GM12874 (cell line): Measurements from ENCODE around the gene PKNOX2.

Experiments
- TF ChIP-seq, protein P1 (sequence below): IDR thresholded peaks from 2 replicates; pipeline ENCODE4 v1.5.1; 2011; ENCODE audit warnings: low read depth, mild to moderate bottlenecking, control low read depth, low read length, moderate library complexity; ENCODE audit not compliant: insufficient read depth

Gene PKNOX2

DNA sequence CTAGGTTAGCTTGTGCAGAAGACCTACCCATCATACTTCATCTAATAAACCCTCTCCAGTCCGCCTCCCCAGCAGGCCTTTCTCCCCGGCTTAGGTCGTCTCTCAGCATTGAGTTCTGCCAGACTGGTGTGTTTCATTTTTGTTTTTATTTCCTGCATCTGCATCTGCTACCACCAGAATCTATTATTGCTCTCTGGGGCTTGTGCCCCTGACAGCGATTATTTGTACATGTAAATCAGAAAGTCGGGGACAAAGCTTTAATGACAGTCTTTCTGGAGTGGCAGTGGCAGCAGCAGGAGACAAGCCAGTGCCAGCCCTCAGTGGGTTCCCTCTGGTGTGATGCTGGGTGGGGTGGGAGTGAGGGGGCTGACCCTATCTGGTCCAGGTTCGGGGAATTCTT, 127.5 kb downstream of the PKNOX2 start:
- TF ChIP-seq, protein P1, sequence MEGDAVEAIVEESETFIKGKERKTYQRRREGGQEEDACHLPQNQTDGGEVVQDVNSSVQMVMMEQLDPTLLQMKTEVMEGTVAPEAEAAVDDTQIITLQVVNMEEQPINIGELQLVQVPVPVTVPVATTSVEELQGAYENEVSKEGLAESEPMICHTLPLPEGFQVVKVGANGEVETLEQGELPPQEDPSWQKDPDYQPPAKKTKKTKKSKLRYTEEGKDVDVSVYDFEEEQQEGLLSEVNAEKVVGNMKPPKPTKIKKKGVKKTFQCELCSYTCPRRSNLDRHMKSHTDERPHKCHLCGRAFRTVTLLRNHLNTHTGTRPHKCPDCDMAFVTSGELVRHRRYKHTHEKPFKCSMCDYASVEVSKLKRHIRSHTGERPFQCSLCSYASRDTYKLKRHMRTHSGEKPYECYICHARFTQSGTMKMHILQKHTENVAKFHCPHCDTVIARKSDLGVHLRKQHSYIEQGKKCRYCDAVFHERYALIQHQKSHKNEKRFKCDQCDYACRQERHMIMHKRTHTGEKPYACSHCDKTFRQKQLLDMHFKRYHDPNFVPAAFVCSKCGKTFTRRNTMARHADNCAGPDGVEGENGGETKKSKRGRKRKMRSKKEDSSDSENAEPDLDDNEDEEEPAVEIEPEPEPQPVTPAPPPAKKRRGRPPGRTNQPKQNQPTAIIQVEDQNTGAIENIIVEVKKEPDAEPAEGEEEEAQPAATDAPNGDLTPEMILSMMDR, result no peak

DNA sequence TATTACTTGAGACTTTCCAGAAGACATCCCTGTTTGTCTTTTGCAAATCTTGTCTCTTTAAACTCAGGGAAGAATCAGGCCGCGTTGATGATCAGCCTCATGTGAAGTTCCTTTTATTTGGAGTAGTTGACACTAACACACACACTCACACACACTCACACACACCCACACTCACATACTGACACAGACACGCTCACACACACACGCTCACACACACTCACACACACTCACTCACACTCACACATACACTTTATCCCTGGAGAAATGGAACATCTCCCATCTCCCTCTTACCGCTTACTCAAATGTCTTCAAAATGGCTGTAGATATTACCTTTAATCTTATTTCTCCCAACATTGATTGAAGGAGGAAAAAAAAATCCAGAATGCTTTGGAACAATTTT, 129.0 kb downstream of the PKNOX2 start:
- TF ChIP-seq, protein P1, result no peak

DNA sequence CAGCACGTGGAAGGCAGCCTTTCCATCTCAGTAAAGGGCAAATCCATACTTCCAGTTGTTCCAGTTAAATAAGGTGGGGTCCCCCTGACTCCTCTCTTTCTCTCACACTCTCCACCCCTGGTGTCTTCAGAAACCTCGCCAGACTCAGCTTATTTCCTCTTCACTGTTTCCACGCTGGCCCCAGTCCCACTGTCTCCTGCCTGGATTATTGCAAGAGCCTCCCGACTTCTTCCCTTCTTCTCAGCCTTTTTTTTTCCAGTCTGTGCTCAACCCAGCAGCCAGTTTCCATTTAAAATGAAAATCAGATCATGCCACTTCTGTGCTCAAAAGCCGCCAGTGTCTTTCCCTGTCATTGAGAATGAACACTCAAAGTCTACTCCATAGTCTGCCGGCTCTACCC, 131.4 kb downstream of the PKNOX2 start:
- TF ChIP-seq, protein P1, result no peak

DNA sequence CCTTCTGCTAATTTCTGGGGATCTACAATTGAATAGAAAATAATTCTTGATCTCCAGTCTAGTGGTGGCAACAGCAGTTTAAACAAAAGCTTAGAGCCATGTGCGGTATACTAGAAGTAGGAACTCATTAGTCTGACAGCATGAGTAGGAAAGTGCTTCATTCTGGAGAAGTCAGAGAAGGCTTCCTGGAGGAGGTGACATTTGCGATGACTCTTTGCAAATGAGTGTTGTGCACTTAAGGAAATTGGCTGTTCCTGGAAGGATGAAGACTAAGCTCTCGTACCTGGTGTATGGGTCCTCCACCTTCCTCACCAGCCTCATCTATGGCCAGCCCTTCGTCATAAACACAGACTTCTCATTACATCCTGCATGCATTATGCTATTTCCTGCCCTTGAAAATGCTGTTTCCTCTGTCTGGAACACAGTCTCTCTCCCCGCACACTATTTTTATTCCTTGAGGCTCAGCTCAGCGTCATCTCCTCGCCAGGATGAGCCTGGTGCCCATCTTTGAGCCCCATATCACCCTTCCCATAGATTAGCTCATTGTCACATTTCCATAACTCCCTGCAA, 132.9 kb downstream of the PKNOX2 start:
- TF ChIP-seq, protein P1, result no peak

DNA sequence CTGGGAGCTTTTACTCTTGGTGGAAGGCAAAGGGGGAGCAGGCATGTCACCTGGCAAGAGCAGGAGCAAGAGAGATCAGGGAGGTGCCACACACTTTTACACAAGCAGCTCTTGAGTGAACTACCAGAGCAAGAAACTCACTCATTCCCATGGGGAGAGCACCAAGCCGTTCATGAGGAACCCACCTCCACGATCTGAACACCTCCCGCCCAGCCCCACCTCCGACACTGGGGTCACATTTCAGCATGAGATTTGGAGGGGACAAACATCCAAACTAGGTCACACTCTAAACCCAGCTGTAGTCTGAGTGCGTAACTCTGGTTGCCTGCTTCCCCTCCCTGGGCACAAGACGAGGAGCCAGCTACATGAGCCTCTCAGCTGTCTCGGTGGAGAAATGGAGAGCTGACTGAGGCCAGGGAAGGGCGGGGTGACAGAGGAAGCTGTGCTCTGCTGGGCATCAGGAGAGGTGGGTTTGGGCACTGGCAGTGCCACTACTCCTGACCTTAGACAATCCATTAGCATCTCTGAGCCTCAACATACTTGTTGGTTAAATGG, 134.6 kb downstream of the PKNOX2 start:
- TF ChIP-seq, protein P1, result no peak

DNA sequence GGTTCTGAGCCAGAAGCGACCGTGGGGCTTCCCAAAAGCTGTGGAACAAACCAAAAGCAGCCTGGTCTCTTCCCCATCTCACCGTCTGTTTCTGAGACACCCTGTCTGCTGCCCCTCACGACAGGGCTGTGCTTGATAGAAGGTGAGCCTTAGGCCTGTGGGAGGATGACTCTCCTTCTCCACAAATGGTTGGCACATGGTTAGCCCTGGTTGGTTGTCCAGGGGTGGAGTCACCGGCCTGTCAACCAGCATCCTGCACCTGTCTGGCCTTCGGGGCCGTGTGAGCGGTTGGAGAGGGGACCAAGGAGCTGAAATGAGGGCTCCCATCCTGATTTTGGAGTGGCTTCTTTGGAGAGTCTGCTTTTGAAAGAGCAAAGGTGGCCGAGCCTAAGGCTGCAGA, 135.3 kb downstream of the PKNOX2 start:
- TF ChIP-seq, protein P1, result no peak

DNA sequence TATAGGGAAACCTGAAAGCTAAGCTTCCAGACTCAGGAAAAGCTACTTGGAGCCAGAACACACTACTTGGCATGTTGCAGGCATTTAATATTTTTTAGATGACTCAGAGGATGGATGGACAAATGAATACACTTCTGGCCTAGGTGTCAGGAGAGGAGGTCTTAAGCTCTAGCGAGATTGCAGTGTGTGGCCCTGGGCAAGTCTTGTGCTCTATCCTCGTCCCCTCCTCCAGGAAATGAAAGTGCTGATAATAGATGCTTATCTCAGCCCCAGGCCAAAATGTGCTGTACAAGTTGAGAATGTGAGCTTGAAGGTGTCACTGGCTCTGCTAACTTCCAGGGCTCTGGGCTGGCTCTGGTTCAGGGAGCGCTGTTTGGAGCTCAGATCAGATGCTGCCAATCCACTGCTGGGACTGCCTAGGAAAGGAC, 136.3 kb downstream of the PKNOX2 start:
- TF ChIP-seq, protein P1, result no peak
